Activated CD4-positive, alpha-beta T cell treated with anti-CD3 and anti-CD28 coated beads, Interleukin-2, amount 50 U/mL, for 24 hours (primary cell): Measurements from ENCODE around the gene ZDHHC5.

Experiments
- DNase-seq, 2 donors: peaks; one replicate each; pipeline ENCODE4 v3.0.0-alpha.2; 2020; ENCODE audit warnings: low read depth in 1 of 2, low spot score in 1 of 2

ZDHHC5 gene, protein sequence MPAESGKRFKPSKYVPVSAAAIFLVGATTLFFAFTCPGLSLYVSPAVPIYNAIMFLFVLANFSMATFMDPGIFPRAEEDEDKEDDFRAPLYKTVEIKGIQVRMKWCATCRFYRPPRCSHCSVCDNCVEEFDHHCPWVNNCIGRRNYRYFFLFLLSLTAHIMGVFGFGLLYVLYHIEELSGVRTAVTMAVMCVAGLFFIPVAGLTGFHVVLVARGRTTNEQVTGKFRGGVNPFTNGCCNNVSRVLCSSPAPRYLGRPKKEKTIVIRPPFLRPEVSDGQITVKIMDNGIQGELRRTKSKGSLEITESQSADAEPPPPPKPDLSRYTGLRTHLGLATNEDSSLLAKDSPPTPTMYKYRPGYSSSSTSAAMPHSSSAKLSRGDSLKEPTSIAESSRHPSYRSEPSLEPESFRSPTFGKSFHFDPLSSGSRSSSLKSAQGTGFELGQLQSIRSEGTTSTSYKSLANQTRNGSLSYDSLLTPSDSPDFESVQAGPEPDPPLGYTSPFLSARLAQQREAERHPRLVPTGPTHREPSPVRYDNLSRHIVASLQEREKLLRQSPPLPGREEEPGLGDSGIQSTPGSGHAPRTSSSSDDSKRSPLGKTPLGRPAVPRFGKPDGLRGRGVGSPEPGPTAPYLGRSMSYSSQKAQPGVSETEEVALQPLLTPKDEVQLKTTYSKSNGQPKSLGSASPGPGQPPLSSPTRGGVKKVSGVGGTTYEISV

DNA sequence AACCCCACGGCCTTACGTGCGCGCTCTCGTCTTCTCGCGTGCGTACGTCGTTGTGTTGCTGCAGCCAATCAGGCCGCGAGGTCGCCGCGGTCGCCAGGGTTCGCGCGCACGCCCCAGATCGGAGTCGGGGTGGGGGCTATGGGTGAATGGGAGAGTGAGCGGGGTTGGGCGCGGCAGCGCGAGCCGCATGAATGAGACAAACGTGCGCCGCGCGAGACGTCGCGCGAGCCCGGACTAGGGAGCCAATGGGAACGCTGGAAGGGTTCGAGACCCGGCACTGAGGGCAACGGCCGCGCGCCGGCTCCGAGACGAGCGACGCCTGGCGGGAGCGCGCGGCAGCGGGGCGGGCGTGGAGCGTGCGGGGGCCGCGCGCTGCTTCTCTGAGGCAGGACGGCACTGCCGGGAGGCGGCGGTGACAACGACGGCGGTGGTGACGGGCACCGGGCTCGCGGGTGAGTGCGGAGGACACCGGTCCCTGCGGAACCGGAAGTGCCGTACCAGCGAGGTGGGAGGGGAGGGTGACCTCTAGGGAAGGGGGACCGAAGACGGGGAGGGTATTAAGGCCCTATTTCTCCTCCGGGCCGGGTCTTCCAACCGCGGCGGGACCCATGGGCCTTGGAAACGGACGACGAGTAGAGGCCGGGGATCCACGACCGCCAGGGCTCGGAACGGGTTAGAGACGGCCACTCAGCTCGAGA lies at the start of gene ZDHHC5:
Gene ZDHHC5 (plus strand): TSS at position 379 of the 698 bp plus-strand sequence. CDS start 4,977 bp downstream, outside the sequence.
- peak; percentile 98 to 99 for DNase-seq

GRCh38 chr11:57618438-57618837 lies 49.5 kb upstream of the ZDHHC5 start:
- no peak for DNase-seq

DNA sequence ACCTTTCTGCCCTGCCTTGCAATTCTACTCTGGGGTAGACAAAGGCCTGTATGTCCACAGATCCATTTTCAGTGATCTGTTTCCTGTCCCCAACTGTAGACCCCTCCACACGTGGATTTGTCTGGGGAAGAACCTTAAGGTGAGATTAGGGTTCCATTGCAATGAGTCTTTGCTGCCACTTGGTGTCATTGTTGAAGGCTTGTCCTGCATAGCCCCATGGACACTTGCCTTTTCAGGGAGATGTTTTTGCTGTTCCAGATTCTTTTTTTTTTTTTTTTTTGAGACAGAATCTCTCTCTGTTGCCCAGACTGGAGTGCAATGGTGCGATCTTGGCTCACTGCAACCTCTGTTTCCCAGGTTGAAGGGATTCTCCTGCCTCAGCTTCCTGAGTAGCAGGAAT lies 48.6 kb upstream of the ZDHHC5 start:
- no peak for DNase-seq

DNA sequence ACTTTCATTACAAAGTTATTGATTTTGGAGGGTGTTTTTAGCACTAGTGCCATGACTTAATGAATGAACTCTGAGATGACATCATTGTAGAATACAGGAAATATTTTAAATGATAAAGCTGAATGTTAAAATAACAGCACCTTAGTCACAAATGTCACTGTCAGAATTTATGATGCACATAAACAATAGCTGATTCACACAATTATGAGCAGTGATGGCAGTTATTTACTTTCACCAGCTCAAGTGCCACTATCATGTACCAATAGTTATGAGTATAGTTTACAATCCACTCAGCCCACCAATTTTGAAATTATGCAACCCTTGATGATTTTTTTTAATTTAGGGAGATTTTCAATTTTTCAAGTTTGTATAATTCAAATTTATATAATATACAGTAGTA lies 47.4 kb upstream of the ZDHHC5 start:
- no peak for DNase-seq

- no peak for DNase-seq
Observed at GRCh38 chr11:57622263-57622662, 45.7 kb upstream of the ZDHHC5 start.

GRCh38 chr11:57624864-57625263 lies 43.0 kb upstream of the ZDHHC5 start:
- no peak for DNase-seq

GRCh38 chr11:57626895-57627294 lies 41.0 kb upstream of the ZDHHC5 start:
- no peak for DNase-seq

GRCh38 chr11:57630171-57630570 lies 37.7 kb upstream of the ZDHHC5 start:
- no peak for DNase-seq

DNA sequence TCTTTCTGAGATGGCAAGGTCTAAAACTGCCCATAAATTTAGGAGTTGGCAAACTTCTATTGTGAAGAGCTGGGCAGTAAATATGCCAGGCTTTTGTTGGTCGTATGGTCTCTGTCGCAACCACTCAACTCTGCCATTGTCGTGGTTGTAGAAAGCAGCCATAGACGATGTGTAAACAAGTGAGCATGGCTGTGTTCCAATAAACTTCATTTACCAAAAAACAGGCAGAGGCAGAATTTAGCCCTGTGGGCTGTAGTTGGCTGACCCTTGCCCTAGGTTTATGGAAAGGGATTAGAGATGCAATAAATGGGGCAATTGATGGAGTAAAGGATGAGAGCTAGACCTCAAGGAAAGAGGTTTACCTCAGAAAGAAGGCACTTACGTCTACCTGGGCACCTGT lies 35.8 kb upstream of the ZDHHC5 start:
- DNase-seq = no peak

GRCh38 chr11:57633394-57634070 lies 34.4 kb upstream of the ZDHHC5 start:
- no peak for DNase-seq

GRCh38 chr11:57634311-57634710 lies 33.6 kb upstream of the ZDHHC5 start:
- DNase-seq = no peak

- DNase-seq = no peak
Observed at GRCh38 chr11:57635246-57635645, 32.7 kb upstream of the ZDHHC5 start.

- no peak for DNase-seq
Observed at GRCh38 chr11:57637626-57638004, 30.3 kb upstream of the ZDHHC5 start.

DNA sequence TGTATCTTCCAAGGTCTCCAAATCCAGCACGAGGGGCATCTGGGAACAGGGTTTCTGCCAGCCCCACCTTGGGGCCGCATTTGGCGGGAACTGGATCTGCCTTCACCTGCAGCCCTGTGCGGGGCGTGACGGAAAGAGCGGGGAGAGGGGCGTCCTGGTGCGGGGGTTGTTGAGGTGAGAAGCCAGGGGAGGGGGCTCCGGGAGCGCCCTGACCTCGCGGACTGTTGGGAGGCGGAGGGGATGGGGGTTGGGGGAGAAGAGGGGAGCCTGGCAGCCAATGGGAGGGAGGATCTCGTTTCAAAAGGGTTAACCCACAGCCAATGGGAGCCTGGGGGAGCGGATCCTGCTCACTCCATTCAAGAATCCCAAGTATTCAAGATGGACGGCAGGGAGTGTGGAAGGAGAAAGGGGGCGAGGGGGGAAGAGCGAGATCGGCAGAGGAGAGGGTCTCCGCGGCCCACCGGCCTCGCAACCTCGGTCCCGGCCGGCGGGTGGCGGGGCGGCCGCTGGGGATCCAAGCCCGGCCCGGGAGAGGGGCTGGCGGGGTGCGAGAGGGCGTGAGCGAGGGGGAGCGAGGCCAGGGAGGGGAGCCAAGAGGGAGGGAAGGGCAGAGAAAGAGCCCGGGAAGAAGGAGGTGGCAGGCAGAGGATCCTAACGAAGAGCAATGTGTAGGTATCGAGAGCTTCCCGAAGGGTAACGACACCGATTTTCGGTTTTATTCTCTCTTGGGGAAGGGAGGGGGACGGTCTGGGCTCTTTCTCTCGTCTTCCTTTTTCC lies 29.7 kb upstream of the ZDHHC5 start:
- no peak for DNase-seq

DNA sequence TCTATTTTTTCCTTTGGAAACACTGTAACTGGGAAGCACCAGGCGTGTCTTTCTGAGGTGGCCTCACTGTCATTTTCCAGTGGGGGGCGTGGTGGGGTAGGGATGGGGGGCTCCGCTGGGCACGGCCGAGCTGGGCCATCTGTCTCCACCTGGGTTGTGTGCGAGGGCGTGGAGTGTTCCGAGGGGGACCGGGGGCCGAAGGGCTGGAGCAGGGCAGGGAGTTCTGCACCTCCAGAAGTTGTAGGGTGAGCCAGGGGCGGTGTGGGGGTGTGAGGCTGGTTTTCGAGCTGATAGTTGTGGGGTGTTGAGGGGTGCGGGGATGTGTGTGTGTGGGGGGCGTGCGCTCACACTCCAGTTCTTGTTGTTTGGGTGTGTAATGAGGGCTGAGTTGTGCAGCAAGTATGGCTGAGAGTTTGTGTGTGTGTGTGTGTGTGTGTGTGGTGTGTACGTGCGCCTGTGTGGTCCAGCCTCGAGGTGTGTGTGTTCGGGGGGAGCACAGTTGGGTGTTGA lies 29.0 kb upstream of the ZDHHC5 start:
- no peak for DNase-seq

- DNase-seq = no peak
Observed at GRCh38 chr11:57639321-57640067, 28.4 kb upstream of the ZDHHC5 start.

GRCh38 chr11:57640068-57640800 lies 27.7 kb upstream of the ZDHHC5 start:
- DNase-seq = no peak

DNA sequence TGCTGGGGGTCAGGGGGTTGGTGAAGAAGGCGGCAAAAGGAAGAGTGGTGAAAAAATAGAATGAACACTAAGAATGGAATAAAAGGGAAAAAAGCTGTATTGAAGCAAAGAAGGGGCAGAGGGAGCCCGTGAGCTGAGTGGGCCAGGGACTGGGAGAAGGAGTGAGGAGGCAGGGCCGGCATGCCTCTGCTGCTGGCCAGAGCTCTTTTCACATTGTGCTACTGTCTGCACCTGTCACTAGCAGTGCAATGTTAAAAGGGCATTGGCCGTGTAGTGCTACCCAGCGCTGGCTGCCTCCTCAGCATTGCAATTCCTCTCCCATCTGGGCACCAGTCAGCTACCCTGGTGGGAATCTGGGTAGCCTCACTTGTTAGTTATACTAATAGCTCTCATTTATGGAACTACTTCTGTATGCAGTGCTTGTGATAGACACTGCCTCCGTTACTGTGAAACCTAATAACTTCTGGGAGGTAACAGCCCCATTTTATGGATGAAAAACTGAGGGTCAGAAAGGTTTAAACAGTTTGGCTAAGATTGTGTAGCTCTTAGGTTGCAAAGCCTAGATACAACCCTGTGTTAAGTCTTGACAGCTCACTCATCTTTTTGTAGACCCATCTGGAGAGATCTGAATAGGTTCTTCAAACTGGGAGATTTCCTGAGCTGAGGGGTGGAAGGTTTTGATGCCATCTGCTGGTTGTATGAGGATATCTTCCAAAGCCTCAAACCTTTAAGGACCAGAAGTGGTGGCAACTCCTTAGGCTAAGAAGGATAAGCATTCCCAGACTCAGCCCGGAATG lies 26.7 kb upstream of the ZDHHC5 start:
- DNase-seq = no peak
